Brain microvascular endothelial cell (primary cell): ENCODE measurements around the gene ZBTB40.

Experiments
- DNase-seq: peaks from one replicate; pipeline ENCODE4 v3.0.0-alpha.2; 2020
- H3K27ac ChIP-seq: fragments of 250-450 bp; sonication (Bioruptor Pico); 2 replicates; pipeline ENCODE4 v1.5.1; 2020; ENCODE audit warnings: mild to moderate bottlenecking, moderate library complexity
- H3K27me3 ChIP-seq: fragments of 250-450 bp; sonication (Bioruptor Pico); replicated peaks from 2 replicates; pipeline ENCODE4 v1.5.1; 2020; ENCODE audit warnings: mild to moderate bottlenecking
- H3K36me3 ChIP-seq: fragments of 250-450 bp; sonication (Bioruptor Pico); replicated peaks from 2 replicates; pipeline ENCODE4 v1.5.1; 2020; ENCODE audit warnings: mild to moderate bottlenecking
- H3K4me3 ChIP-seq: 2 replicates; pipeline ENCODE4 v1.5.1; 2011; ENCODE audit warnings: low read depth, mild to moderate bottlenecking, control low read depth, low read length, moderate library complexity
- in situ Hi-C: cut with HindIII; loops from 2 replicates; pipeline ENCODE4 v1.10.0; 2017; ENCODE audit warnings: low sequenced_read_pairs, low pct_ligation_motif_present
- TF ChIP-seq, protein P1 (sequence below): IDR thresholded peaks from 2 replicates; pipeline ENCODE4 v1.5.1; 2011; ENCODE audit warnings: low read depth, mild to moderate bottlenecking, moderate library complexity, low read length, control low read depth, inconsistent platforms; ENCODE audit errors: missing control alignments

The ZBTB40 gene

GRCh38 chr1:22537441-22538139 lies 85.9 kb downstream of the ZBTB40 start:
- in situ Hi-C loops: no loop called here
- Histone ChIP-seq H3K27me3 (no peaks in the 10 kb centered on the region), H3K27ac (no peak overlapping the region), H3K36me3 (no peaks in the 10 kb centered on the region), H3K4me3 (no peak overlapping the region)
- TF ChIP-seq, protein P1, sequence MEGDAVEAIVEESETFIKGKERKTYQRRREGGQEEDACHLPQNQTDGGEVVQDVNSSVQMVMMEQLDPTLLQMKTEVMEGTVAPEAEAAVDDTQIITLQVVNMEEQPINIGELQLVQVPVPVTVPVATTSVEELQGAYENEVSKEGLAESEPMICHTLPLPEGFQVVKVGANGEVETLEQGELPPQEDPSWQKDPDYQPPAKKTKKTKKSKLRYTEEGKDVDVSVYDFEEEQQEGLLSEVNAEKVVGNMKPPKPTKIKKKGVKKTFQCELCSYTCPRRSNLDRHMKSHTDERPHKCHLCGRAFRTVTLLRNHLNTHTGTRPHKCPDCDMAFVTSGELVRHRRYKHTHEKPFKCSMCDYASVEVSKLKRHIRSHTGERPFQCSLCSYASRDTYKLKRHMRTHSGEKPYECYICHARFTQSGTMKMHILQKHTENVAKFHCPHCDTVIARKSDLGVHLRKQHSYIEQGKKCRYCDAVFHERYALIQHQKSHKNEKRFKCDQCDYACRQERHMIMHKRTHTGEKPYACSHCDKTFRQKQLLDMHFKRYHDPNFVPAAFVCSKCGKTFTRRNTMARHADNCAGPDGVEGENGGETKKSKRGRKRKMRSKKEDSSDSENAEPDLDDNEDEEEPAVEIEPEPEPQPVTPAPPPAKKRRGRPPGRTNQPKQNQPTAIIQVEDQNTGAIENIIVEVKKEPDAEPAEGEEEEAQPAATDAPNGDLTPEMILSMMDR: no peak
- DNase-seq: no peak

DNA sequence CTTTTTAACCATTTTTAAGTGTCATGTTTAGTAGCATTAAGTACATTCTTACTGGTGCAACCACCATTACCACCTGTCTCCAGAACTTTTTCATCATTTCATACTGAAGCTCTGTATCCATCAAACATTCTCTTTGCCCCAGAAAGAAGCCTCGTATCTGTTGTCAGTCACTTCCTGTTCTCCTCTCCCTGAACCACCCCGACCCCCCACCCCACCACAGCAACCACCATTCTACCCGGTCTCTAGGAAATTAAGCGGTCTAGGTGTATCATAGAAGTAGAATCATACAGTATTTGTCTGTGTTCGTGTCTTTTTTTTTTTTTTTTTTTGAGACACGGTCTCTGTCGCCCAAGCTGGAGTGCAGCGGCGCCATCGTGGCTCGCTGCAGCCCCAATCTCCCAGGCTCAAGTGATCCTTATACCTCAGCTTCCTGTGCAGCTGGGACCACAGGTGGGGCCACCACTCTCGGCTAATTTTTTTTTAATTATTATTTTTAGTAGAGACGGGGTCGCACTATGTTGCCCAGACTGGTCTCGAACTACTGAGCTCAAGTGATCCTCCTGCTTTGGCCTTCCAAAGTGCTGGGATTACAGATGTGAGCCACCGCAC lies 88.0 kb downstream of the ZBTB40 start:
- no peak overlapping the region for H3K4me3 ChIP-seq
- no peaks in the 10 kb centered on the region for H3K36me3 ChIP-seq
- TF ChIP-seq, protein P1: no peak
- DNase-seq: no peak
- H3K27me3 ChIP-seq: peaks cover under 1% of the 10 kb centered on the region
- H3K27ac ChIP-seq: no peak overlapping the region
- in situ Hi-C loops: no loop called here

DNA sequence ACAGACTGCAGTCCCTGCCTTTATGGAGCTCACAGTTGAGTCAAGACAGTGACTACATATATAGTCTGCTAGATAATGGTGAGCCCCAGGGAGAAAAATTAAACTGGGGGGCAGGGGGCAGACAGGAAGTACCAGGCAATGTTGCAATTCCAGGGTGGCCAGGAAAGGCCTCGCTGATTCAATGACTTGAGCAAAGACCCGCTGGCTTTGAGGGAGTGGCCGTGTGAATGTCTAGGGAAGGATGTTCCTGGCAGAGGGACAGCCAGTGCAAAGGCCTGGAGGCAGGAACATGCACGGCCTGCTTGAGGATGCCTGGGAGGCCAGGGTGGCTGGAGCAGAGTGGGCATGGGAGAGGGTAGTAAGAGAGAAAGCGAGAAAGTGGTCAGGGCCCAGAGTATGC lies 88.7 kb downstream of the ZBTB40 start:
- no peak overlapping the region for H3K27ac ChIP-seq
- TF ChIP-seq, protein P1: no peak
- H3K36me3 ChIP-seq: no peaks in the 10 kb centered on the region
- DNase-seq: no peak
- no peak overlapping the region for H3K4me3 ChIP-seq
- peaks cover 8% of the 10 kb centered on the region for H3K27me3 ChIP-seq
- in situ Hi-C loops: no loop called here

DNA sequence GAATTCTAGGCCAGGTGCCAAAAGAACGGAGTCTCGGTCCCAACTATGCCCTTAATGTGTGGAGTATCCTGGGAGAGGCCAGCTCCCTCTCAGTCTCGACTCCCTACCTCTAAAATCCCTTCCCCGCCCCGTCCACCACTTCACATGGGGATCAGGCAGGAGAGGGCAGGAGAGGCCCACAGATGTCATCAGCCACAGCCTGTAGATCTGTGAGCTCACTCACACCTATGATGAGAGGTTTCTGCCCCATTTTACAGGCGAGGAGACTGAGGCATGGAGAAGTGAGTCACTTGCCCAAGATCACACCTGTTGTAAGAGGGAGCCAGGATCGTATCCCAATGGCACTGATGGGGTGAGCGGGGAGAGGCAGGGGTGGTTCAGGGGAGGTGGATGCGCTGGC lies 91.2 kb downstream of the ZBTB40 start:
- H3K27me3 ChIP-seq: peaks cover 26% of the 10 kb centered on the region
- H3K36me3 ChIP-seq: no peaks in the 10 kb centered on the region
- no peak overlapping the region for H3K4me3 ChIP-seq
- no peak for DNase-seq
- H3K27ac ChIP-seq: no peak overlapping the region
- TF ChIP-seq, protein P1: no peak
- in situ Hi-C loops: no loop called here

- no peak overlapping the region for H3K27ac ChIP-seq
- H3K36me3 ChIP-seq: no peaks in the 10 kb centered on the region
- no peak for DNase-seq
- TF ChIP-seq, protein P1: no peak
- peaks cover 33% of the 10 kb centered on the region for H3K27me3 ChIP-seq
- in situ Hi-C loops: no loop called here
- no peak overlapping the region for H3K4me3 ChIP-seq
Measured at GRCh38 chr1:22543679-22544078, 92.0 kb downstream of the ZBTB40 start.
